SK-N-SH (cell line): Measurements from ENCODE around the gene ADAMTS19. TPM values are rescaled to one million over a fixed set of nuclear protein-coding genes. Genes with fewer than 3 reads are reported as not detected.

Source experiments
- CTCF ChIA-PET: fragments of 300-600, 350-600 bp; formaldehyde crosslinking; extraction: SDS; loops from one replicate; lab custom pipeline; 2021; lab: Yijun Ruan, JAX
- POLR2A ChIA-PET: fragments of 350-600 bp; sonication (Branson Sonifier 250); formaldehyde crosslinking; extraction: SDS; loops from one replicate; lab custom pipeline; 2020; ENCODE audit warnings: antibody characterized with exemption, inconsistent platforms; lab: Yijun Ruan, JAX
- DNase-seq: peaks from one replicate; pipeline ENCODE4 v3.0.0; 2012
- H2AFZ ChIP-seq: fragments of 200-600 bp; sonication (generic); 2 replicates; pipeline ENCODE4 v1.8.1; 2016; ENCODE audit warnings: antibody characterized with exemption, mild to moderate bottlenecking, low read depth
- H3F3A ChIP-seq: fragments of 200-600 bp; sonication (generic); replicated peaks from 2 replicates; pipeline ENCODE3; 2016; ENCODE audit warnings: antibody characterized with exemption, mild to moderate bottlenecking; ENCODE audit not compliant: insufficient read depth
- H3K27ac ChIP-seq, 2 experiments: fragments of 200-500 bp in 1 of 2; fragments of 200-600 bp in 1 of 2; sonication (Bioruptor generic) in 1 of 2; sonication (generic), shearing (Covaris generic) in 1 of 2; 2 replicates each; pipeline versions ENCODE4 v1.5.1 to v1.6.1; 2014 to 2016; ENCODE audit warnings: low read depth in 2 of 2, inconsistent platforms in 1 of 2, low read length in 1 of 2, mild to moderate bottlenecking in 1 of 2, mixed read lengths in 1 of 2
- H3K27me3 ChIP-seq: fragments of 200-600 bp; sonication (generic), shearing (Covaris generic); 2 replicates; pipeline ENCODE4 v1.6.1; 2016; ENCODE audit warnings: mixed run types; ENCODE audit not compliant: insufficient read depth
- H3K36me3 ChIP-seq, 2 experiments: fragments of 200-500 bp in 1 of 2; fragments of 200-600 bp in 1 of 2; sonication (Bioruptor generic) in 1 of 2; sonication (generic) in 1 of 2; replicated peaks in 1 of 2; 2 replicates each; pipeline versions ENCODE3 to v1.5.1; 2014 to 2016; ENCODE audit warnings: low read length in 1 of 2, mild to moderate bottlenecking in 1 of 2; ENCODE audit not compliant: insufficient read depth in 2 of 2, control insufficient read depth in 1 of 2
- H3K4me1 ChIP-seq, 2 experiments: fragments of 200-500 bp in 1 of 2; fragments of 200-600 bp in 1 of 2; sonication (Bioruptor generic) in 1 of 2; sonication (generic), shearing (Covaris generic) in 1 of 2; 2 replicates each; pipeline versions ENCODE4 v1.5.1 to v1.6.1; 2014 to 2016; ENCODE audit warnings: low read depth in 1 of 2, low read length in 1 of 2, mixed run types in 1 of 2; ENCODE audit not compliant: insufficient read depth in 2 of 2, control insufficient read depth in 1 of 2
- H3K4me2 ChIP-seq: fragments of 200-600 bp; sonication (generic), shearing (Covaris generic); 2 replicates; pipeline ENCODE4 v1.6.1; 2017; ENCODE audit warnings: mixed run types
- H3K4me3 ChIP-seq, 2 experiments: fragments of 200-500 bp in 1 of 2; fragments of 200-600 bp in 1 of 2; sonication (Bioruptor generic) in 1 of 2; sonication (generic), shearing (Covaris generic) in 1 of 2; 2 replicates each; pipeline versions ENCODE4 v1.5.1 to v1.8.1; 2014 to 2016; ENCODE audit warnings: low read depth in 2 of 2, inconsistent platforms in 1 of 2, low read length in 1 of 2, mild to moderate bottlenecking in 1 of 2, mixed read lengths in 1 of 2, moderate library complexity in 1 of 2
- H3K79me2 ChIP-seq: fragments of 200-600 bp; sonication (generic); 2 replicates; pipeline ENCODE4 v1.8.1; 2017; ENCODE audit warnings: mild to moderate bottlenecking; ENCODE audit not compliant: insufficient read depth
- H3K9ac ChIP-seq: fragments of 200-600 bp; sonication (generic); 2 replicates; pipeline ENCODE4 v1.6.1; 2017; ENCODE audit warnings: mixed run types
- H3K9me2 ChIP-seq: fragments of 200-600 bp; sonication (generic); 2 replicates; pipeline ENCODE4 v1.6.1; 2017; ENCODE audit warnings: mixed run types
- H3K9me3 ChIP-seq: fragments of 200-600 bp; sonication (generic); 2 replicates; pipeline ENCODE4 v1.6.1; 2017; ENCODE audit warnings: mixed run types, mild to moderate bottlenecking, moderate library complexity
- H4K20me1 ChIP-seq: fragments of 200-600 bp; sonication (generic); 2 replicates; pipeline ENCODE4 v1.6.1; 2017; ENCODE audit warnings: mild to moderate bottlenecking, mixed run types; ENCODE audit not compliant: insufficient read depth
- ELF1 ChIP-seq: IDR thresholded peaks from 2 replicates; pipeline ENCODE4 v1.4.0; 2012
- EP300 ChIP-seq, 2 experiments: IDR thresholded peaks; 2 replicates each; pipeline versions ENCODE4 v1.4.0 to v1.6.1; 2012; ENCODE audit warnings: borderline replicate concordance in 1 of 2, low read depth in 1 of 2, low read length in 1 of 2
- FOSL2 ChIP-seq: IDR thresholded peaks from 2 replicates; pipeline ENCODE4 v1.4.0; 2012; ENCODE audit warnings: low read depth, mild to moderate bottlenecking, moderate library complexity, borderline replicate concordance
- FOXM1 ChIP-seq: IDR thresholded peaks from 2 replicates; pipeline ENCODE4 v1.4.0; 2012; ENCODE audit warnings: low read depth, mild to moderate bottlenecking
- GABPA ChIP-seq: IDR thresholded peaks from 2 replicates; pipeline ENCODE4 v1.4.0; 2012; ENCODE audit warnings: low read depth, mild to moderate bottlenecking
- GATA2 ChIP-seq: sonication (generic); formaldehyde crosslinking; IDR thresholded peaks from 2 replicates; pipeline ENCODE4 v1.5.0; 2020; ENCODE audit warnings: mild to moderate bottlenecking, missing genetic modification reagents
- MEF2A ChIP-seq: IDR thresholded peaks from 2 replicates; pipeline ENCODE4 v1.4.0; 2012; ENCODE audit warnings: low read depth, borderline replicate concordance
- MXI1 ChIP-seq: IDR thresholded peaks from 2 replicates; pipeline ENCODE4 v1.6.1; 2012; ENCODE audit warnings: mild to moderate bottlenecking, low read depth, low read length, improper control_type of control experiment
- NFIC ChIP-seq: IDR thresholded peaks from 2 replicates; pipeline ENCODE4 v1.4.0; 2012; ENCODE audit warnings: borderline replicate concordance
- NRF1 ChIP-seq: IDR thresholded peaks from 2 replicates; pipeline ENCODE4 v1.6.1; 2012; ENCODE audit warnings: low read depth, mild to moderate bottlenecking, low read length
- POLR2AphosphoS5 ChIP-seq: IDR thresholded peaks from 2 replicates; pipeline ENCODE4 v1.6.1; 2012; ENCODE audit warnings: low read depth, low read length
- RAD21 ChIP-seq: IDR thresholded peaks from 2 replicates; pipeline ENCODE4 v1.6.1; 2012; ENCODE audit warnings: mild to moderate bottlenecking, low read length
- SMC3 ChIP-seq: IDR thresholded peaks from 2 replicates; pipeline ENCODE4 v1.6.1; 2012; ENCODE audit warnings: low read depth, low read length, improper control_type of control experiment
- TAF1 ChIP-seq: IDR thresholded peaks from 2 replicates; pipeline ENCODE4 v1.6.1; 2012; ENCODE audit warnings: low read depth, mild to moderate bottlenecking, low read length, moderate library complexity, borderline replicate concordance
- TCF12 ChIP-seq: IDR thresholded peaks from 2 replicates; pipeline ENCODE4 v1.4.0; 2012
- YY1 ChIP-seq: IDR thresholded peaks from 2 replicates; pipeline ENCODE4 v1.4.0; 2012; ENCODE audit warnings: low read depth, mild to moderate bottlenecking
- WGBS: methylation state at CpG from one replicate; pipeline ENCODE4 v1.1.6; 2017; ENCODE audit warnings: low lambda C conversion rate; 5-methylcytosine and 5-hydroxymethylcytosine counted together
- polyA plus RNA-seq, 3 experiments: library from polyadenylated mRNA; depleted of rRNA; stranded (reverse); fragments of >200 nt; gene quantifications; 2 replicates each; pipeline ENCODE4 v1.2.3, GENCODE V29; 2012
- TF ChIP-seq, protein P1 (sequence below): IDR thresholded peaks from 2 replicates; pipeline ENCODE4 v1.4.0; 2012; ENCODE audit warnings: low read depth, borderline replicate concordance
- TF ChIP-seq, protein P2 (sequence below): fragments of 150-350 bp; IDR thresholded peaks from 2 replicates; pipeline ENCODE4 v1.6.1; 2017; ENCODE audit warnings: antibody characterized with exemption, low read length, low read depth, borderline replicate concordance
- TF ChIP-seq, protein P3 (sequence below): IDR thresholded peaks from 2 replicates; pipeline ENCODE4 v1.4.0; 2012; ENCODE audit warnings: low read depth, borderline replicate concordance
- TF ChIP-seq, protein P4 (sequence below): fragments of 150-350 bp; IDR thresholded peaks from 2 replicates; pipeline ENCODE4 v1.6.1; 2016; ENCODE audit warnings: mild to moderate bottlenecking, low read depth, low read length
- TF ChIP-seq, protein P5 (sequence below): IDR thresholded peaks from 2 replicates; pipeline ENCODE4 v1.4.0; 2012; ENCODE audit warnings: low read depth
- TF ChIP-seq, protein P6 (sequence below): IDR thresholded peaks from 2 replicates; pipeline ENCODE4; 2012

The ADAMTS19 gene
- polyA plus RNA-seq, 1 of the 3 experiments (the other 2 are of a cell fraction): 0.10 TPM

DNA sequence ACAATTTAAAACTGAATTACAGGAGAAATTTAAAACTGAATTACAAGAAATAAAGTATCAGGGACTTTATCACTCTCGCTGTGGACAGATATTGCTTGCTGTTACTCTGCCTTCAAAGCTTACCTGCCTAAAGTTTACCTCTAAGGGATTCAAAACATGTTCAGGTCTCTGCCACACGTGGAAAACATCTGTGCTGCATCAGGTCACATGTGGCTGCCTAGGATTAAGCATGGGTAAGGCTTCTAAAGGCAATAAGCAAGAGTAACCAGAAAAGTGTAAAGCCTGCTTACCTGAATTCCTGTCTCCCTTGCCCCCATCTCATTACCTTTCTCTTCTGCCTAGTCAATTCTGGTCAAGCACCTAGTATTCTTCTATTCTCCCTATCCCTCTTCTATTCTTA lies 306.7 kb downstream of the ADAMTS19 start:
- Histone ChIP-seq H3K9me3 (no peaks in the 10 kb centered on the region), H4K20me1 (no peaks in the 10 kb centered on the region), H3K79me2 (no peaks in the 10 kb centered on the region), H3K27ac (no peak overlapping the region), H3K36me3 (no peaks in the 10 kb centered on the region), H3K4me2 (no peak overlapping the region), H3K27me3 (peaks cover 5% of the 10 kb centered on the region; the same call in 1 of the 2 replicates), H2AFZ (no peak overlapping the region), H3K4me3 (no peak overlapping the region), H3F3A (no peaks in the 10 kb centered on the region), H3K9me2 (no peaks in the 10 kb centered on the region), H3K4me1 (no peaks in the 10 kb centered on the region), H3K9ac (no peak overlapping the region)
- POLR2A ChIA-PET: no interaction called here
- CTCF ChIA-PET: interaction anchor here (0.6 to 8.4 kb wide), 7 partner anchors 54 to 861 kb away, joined by 3 to 93 read pairs (median 4); no protein-coding TSS in a partner anchor
- WGBS: 3% methylated on average over 2 of the region's 2 CpGs
- no peak for DNase-seq
- TF ChIP-seq RAD21 (no peak), ELF1 (no peak), FOXM1 (no peak), NFIC (no peak), FOSL2 (no peak), EP300 (IDR thresholded peaks at IDR 0.05; ENCODE audit: borderline replicate concordance in 1 of 2, low read depth in 1 of 2, low read length in 1 of 2) (no peak)
- TF ChIP-seq, protein P1, sequence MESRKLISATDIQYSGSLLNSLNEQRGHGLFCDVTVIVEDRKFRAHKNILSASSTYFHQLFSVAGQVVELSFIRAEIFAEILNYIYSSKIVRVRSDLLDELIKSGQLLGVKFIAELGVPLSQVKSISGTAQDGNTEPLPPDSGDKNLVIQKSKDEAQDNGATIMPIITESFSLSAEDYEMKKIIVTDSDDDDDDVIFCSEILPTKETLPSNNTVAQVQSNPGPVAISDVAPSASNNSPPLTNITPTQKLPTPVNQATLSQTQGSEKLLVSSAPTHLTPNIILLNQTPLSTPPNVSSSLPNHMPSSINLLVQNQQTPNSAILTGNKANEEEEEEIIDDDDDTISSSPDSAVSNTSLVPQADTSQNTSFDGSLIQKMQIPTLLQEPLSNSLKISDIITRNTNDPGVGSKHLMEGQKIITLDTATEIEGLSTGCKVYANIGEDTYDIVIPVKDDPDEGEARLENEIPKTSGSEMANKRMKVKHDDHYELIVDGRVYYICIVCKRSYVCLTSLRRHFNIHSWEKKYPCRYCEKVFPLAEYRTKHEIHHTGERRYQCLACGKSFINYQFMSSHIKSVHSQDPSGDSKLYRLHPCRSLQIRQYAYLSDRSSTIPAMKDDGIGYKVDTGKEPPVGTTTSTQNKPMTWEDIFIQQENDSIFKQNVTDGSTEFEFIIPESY: no peak
- TF ChIP-seq, protein P2, sequence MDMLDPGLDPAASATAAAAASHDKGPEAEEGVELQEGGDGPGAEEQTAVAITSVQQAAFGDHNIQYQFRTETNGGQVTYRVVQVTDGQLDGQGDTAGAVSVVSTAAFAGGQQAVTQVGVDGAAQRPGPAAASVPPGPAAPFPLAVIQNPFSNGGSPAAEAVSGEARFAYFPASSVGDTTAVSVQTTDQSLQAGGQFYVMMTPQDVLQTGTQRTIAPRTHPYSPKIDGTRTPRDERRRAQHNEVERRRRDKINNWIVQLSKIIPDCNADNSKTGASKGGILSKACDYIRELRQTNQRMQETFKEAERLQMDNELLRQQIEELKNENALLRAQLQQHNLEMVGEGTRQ: no peak

DNA sequence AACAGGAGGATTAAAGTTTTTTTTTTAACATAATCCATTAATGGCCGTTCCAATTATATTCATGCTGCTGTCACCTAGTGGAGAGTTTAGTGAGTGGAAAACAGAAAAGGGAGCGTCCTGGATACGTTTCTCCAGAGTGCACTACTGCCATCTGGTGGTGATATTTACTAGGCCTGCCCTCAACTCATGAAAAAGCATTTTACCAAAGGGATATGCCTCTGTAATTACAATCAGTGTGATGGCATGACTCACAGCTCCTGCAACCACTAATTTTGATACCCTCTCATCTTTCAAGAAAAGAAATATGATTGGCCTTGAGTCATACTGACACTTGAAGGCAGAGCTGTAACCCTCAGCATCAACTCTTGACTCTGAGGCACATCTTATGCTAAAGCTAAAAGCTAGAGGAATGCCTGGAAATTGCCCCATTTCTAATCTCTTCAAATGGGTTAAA lies 307.9 kb downstream of the ADAMTS19 start:
- Histone ChIP-seq H3K9me2 (no peaks in the 10 kb centered on the region), H3K36me3 (no peaks in the 10 kb centered on the region), H4K20me1 (no peaks in the 10 kb centered on the region), H3K27me3 (peaks cover 5% of the 10 kb centered on the region), H3K9me3 (no peaks in the 10 kb centered on the region), H3K4me1 (no peaks in the 10 kb centered on the region), H3F3A (no peaks in the 10 kb centered on the region), H3K9ac (no peak overlapping the region), H3K4me3 (peak overlapping the region in 1 of 2 experiments; percentile 11; a peak in 1 of 4 replicates), H3K27ac (no peak overlapping the region), H3K4me2 (no peak overlapping the region), H3K79me2 (no peaks in the 10 kb centered on the region), H2AFZ (no peak overlapping the region)
- CTCF ChIA-PET: interaction anchor here (0.5 to 8.4 kb wide), 32 partner anchors 9 to 1934 kb away, joined by 3 to 93 read pairs (median 3); no protein-coding TSS in a partner anchor
- DNase-seq: peak; percentile 58
- 0% methylated on average over 3 of the region's 3 CpGs for WGBS
- POLR2A ChIA-PET: no interaction called here
- TF ChIP-seq, protein P3, sequence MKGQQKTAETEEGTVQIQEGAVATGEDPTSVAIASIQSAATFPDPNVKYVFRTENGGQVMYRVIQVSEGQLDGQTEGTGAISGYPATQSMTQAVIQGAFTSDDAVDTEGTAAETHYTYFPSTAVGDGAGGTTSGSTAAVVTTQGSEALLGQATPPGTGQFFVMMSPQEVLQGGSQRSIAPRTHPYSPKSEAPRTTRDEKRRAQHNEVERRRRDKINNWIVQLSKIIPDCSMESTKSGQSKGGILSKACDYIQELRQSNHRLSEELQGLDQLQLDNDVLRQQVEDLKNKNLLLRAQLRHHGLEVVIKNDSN: no peak
- TF ChIP-seq NFIC (no peak), GATA2 (CRISPR knock-in tag) (no peak), POLR2AphosphoS5 (no peak), SMC3 (peak; percentile 95), YY1 (peak; percentile 72; the same call in 1 of the 2 replicates), NRF1 (no peak), RAD21 (peak; percentile 94), TCF12 (no peak), MEF2A (no peak), MXI1 (no peak), TAF1 (no peak), FOSL2 (no peak), ELF1 (no peak), GABPA (no peak)
- TF ChIP-seq, protein P4, sequence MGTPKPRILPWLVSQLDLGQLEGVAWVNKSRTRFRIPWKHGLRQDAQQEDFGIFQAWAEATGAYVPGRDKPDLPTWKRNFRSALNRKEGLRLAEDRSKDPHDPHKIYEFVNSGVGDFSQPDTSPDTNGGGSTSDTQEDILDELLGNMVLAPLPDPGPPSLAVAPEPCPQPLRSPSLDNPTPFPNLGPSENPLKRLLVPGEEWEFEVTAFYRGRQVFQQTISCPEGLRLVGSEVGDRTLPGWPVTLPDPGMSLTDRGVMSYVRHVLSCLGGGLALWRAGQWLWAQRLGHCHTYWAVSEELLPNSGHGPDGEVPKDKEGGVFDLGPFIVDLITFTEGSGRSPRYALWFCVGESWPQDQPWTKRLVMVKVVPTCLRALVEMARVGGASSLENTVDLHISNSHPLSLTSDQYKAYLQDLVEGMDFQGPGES: no peak
- TF ChIP-seq, protein P5, sequence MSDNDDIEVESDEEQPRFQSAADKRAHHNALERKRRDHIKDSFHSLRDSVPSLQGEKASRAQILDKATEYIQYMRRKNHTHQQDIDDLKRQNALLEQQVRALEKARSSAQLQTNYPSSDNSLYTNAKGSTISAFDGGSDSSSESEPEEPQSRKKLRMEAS: no peak
- TF ChIP-seq, protein P6, sequence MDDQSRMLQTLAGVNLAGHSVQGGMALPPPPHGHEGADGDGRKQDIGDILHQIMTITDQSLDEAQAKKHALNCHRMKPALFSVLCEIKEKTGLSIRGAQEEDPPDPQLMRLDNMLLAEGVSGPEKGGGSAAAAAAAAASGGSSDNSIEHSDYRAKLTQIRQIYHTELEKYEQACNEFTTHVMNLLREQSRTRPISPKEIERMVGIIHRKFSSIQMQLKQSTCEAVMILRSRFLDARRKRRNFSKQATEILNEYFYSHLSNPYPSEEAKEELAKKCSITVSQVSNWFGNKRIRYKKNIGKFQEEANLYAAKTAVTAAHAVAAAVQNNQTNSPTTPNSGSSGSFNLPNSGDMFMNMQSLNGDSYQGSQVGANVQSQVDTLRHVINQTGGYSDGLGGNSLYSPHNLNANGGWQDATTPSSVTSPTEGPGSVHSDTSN: peak; percentile 61
